GM13977 (cell line): ENCODE results near the gene OSBPL8.

Source experiments
- DNase-seq: peaks from one replicate; pipeline ENCODE4 v3.0.0; 2012; ENCODE audit warnings: low spot score
- in situ Hi-C: fragments of 300-500 bp; cut with MboI; formaldehyde crosslinking; loops from one replicate; pipeline ENCODE4 v1.12.0; 2022; ENCODE audit warnings: low sequenced_read_pairs, low pct_unique_long_range_greater_than_20kb, mixed read lengths, inconsistent platforms; ENCODE audit not compliant: unreplicated experiment
- TF ChIP-seq, protein P1 (sequence below): IDR thresholded peaks from 2 replicates; pipeline ENCODE4 v1.5.1; 2012; ENCODE audit warnings: mild to moderate bottlenecking, control low read depth; ENCODE audit not compliant: insufficient read depth; ENCODE audit errors: extremely low read depth, missing control alignments

OSBPL8 gene

DNA sequence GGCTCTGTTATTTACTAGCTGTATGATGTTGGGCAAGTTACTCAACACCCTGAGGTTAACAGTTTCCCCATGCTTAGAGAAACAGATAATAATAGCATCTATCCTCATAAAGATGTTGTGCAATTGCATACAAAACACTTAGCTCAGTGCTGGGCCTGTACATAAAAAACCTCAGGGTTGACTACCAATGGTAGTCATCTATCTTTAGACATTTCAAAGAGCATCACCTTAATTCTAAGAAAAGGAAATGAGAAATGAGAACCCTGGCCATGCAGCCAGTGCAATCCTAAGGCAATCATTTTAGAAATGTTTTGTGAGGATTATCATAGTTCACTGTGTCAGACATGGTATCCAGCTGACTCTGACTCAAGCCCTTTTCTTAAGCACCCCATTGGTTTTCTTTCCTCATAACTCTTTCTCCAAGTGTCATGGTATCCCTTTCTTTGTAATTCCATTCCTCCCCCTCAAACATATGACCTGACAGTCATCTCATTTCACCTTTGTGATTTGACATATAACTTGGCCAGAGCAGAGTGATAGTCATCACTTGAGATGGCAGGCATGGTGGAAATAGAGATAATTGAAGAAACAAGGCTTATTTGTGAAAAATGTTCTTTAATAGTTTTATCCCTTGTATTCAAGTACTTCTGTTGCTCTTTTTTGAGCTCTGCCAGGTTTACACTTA lies 29.5 kb upstream of the OSBPL8 start:
- TF ChIP-seq, protein P1, sequence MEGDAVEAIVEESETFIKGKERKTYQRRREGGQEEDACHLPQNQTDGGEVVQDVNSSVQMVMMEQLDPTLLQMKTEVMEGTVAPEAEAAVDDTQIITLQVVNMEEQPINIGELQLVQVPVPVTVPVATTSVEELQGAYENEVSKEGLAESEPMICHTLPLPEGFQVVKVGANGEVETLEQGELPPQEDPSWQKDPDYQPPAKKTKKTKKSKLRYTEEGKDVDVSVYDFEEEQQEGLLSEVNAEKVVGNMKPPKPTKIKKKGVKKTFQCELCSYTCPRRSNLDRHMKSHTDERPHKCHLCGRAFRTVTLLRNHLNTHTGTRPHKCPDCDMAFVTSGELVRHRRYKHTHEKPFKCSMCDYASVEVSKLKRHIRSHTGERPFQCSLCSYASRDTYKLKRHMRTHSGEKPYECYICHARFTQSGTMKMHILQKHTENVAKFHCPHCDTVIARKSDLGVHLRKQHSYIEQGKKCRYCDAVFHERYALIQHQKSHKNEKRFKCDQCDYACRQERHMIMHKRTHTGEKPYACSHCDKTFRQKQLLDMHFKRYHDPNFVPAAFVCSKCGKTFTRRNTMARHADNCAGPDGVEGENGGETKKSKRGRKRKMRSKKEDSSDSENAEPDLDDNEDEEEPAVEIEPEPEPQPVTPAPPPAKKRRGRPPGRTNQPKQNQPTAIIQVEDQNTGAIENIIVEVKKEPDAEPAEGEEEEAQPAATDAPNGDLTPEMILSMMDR, result no peak
- no peak for DNase-seq
- in situ Hi-C loops, result no loop called here

DNA sequence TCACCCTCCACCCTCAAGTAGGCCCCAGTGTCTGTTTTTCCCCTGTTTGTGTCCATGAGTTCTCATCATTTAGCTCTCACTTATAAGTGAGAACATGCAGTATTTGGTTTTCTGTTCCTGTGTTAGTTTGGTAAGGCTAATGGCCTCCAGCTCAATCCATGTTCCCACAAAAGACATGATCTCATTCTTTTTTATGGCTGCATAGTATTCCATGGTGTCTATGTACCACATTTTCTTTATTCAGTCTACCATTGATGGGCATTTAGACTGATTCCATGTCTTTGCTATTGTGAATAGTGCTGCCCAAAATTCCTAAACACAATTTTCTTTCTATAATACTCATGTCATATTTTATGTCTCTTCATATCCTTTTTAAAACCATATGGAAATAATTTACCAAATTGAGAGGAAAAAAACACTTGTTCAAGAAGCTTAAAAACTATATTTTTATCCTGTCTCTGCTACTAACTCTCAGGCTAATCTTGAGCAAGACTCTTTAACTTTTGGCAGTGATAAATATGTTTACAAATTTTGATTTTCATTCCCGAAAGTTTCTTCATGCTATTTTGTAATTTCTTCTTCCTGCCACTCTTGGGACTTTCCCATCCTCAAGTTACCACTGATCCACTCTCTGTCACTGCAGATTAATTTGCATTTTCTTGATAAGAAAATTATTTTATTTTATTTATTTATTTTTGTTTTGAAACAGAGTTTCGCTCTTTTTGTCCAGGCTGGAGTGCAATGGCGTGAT lies 28.0 kb upstream of the OSBPL8 start:
- TF ChIP-seq, protein P1, result no peak
- DNase-seq, result no peak
- in situ Hi-C loops, result no loop called here

DNA sequence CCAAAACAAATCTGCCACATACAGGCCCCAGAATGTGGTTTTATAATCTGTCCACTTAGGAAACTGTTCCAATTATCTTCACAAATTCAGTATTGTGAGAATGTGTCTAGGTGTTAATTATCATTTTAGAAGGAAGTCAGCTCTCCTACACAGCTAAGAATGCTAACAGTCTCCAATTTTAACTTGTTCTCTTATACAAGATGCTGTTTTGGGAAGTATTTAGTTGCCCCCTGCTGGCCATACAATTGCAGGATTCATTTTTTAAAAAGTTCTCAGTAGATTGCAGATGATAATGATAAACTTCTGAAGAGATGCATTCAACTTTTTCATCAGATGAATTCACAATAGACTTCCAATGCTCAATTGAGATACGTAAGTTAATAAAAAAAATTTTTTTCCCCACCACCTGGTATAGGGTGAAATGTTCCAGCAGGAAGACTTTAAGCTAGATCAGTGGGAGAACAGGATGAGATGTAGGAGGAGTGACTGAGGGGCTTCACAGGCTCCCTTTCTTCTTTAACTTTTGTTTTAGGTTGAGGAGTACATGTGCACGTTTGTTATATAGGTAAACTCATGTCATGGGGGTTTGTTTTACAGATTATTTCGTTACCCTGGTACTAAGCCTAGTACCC lies 27.3 kb upstream of the OSBPL8 start:
- TF ChIP-seq, protein P1, result peak; percentile 65
- DNase-seq, result no peak
- in situ Hi-C loops, result no loop called here

DNA sequence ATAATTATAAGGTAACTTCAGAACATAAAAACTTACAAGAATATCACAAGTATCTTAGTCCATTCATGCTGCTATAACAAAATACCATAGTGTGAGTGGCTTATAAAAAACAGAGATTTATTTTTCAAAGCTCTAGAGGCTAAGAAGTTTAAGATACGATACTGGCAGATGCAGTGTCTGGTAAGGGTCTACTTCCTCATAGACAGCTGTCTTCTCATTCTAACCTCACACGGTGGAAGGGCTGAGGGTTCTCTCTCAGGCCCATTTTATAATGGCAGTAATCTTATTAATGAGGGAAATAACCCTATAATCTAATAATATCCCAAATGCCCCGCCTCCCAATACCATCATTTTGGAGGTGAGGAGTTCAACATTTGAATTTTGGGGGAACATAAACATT lies 23.7 kb upstream of the OSBPL8 start:
- in situ Hi-C loops, result no loop called here
- no peak for DNase-seq
- TF ChIP-seq, protein P1, result no peak

DNA sequence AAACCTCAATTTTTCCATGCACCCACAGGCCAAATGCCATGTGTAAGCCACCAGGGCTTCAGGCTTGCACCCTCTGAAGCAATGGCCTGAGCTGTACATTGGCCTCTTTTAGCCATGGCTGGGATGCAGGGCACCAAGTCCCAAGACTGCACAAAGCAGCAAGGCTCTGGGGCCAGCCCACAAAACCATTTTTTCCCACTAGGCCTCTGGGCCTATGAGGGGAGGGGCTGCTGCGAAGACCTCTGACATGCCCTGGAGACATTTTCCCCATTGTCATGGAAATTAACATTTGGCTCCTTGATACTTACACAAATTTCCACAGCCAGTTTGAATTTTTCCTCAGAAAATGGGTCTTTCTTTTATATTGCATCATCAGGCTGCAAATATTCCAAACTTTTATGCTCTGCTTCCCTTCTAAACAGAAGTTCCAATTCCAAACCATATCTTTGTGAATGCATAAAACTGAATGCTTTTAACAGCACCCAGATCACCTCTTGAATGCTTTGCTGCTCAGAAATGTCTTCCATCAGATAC lies 14.3 kb upstream of the OSBPL8 start:
- no peak for DNase-seq
- in situ Hi-C loops, result loop anchor here (25.0 kb wide), 1 partner anchor 1037 kb away; no protein-coding TSS in a partner anchor
- TF ChIP-seq, protein P1, result no peak

DNA sequence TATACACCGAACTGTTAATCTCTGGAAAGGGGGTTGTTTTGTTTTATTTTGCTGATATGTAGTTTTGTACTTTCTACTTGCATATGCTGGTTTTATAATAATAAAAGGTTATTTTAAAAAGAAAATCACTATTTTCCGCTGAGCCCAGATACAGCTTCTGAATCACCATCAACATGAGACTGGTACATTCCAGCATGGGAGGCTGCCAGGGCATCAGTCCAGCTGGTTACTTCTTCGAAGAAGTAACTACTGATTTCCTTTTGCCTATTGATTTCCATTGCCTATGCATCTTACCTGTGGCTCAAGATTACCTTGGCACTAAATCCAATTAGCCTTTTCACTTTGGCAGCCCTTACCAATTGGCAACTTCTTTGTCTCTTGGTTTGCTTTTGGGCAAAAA lies 11.7 kb upstream of the OSBPL8 start:
- in situ Hi-C loops, result loop anchor here (25.0 kb wide), 1 partner anchor 1034 kb away; no protein-coding TSS in a partner anchor
- TF ChIP-seq, protein P1, result no peak
- DNase-seq, result no peak
